Transverse colon (tissue), 4 donors: ENCODE measurements around the gene ATOH8.

Experiments
- CTCF ChIP-seq, 5 experiments: fragments of 200-600 bp in 3 of 5; fragments of 450-650 bp in 2 of 5; sonication (generic) in 3 of 5; IDR thresholded peaks; 1 replicate in 2 of 5; 2 replicates in 3 of 5; pipeline ENCODE4 v1.5.1; 2016 to 2017; ENCODE audit warnings: antibody characterized with exemption in 5 of 5, inconsistent platforms in 3 of 5, mild to moderate bottlenecking in 2 of 5, moderate library complexity in 1 of 5
- EP300 ChIP-seq: sonication (generic); formaldehyde crosslinking; IDR thresholded peaks from one replicate; pipeline ENCODE4 v1.6.1; 2017; ENCODE audit warnings: antibody characterized with exemption, low read depth
- POLR2A ChIP-seq: fragments of 450-650 bp; IDR thresholded peaks from one replicate; pipeline ENCODE4 v1.6.1; 2016; ENCODE audit warnings: antibody characterized with exemption, mild to moderate bottlenecking, moderate library complexity
- POLR2AphosphoS5 ChIP-seq, 3 donors: sonication (generic); formaldehyde crosslinking; IDR thresholded peaks; one replicate each; pipeline ENCODE4 v1.6.1; 2016; ENCODE audit warnings: antibody characterized with exemption in 3 of 3

GRCh38 chr2:85757860-85758259, 4.1 kb downstream of the ATOH8 start:
- TF ChIP-seq CTCF (IDR thresholded peaks at IDR 0.05) = no peak
- TF ChIP-seq POLR2AphosphoS5 (IDR thresholded peaks at IDR 0.05) = no peak
- no peak for TF ChIP-seq POLR2A
- no peak for TF ChIP-seq EP300
